Measurements from ENCODE around the gene GYG1. TPM values are rescaled to one million over a fixed set of nuclear protein-coding genes. Genes with fewer than 3 reads are reported as not detected.

The GYG1 gene
- total and polyA plus RNA-seq, 2 of the 8 experiments (the other 6 are each of a cell fraction or from before 2014, with no cell fraction given) = 19.4 to 34.2 TPM

DNA sequence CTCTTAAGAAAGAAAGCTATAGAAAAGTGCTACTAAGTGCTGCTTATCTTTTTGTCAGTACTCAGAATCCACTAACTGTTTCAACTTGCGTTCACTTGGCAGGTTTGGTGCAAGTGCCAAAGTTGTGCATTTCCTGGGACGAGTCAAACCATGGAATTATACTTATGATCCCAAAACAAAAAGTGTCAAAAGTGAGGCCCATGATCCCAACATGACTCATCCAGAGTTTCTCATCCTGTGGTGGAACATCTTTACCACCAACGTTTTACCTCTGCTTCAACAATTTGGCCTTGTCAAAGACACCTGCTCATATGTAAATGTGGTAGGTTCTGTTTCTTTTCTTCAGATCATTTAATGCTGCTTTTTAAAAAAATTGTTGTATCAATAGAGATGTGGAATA lies 32.6 kb downstream of the GYG1 start:
- Histone ChIP-seq H3K9ac (replicated peaks in 1 of 4; ENCODE audit: extremely low read depth in 1 of 4, low read depth in 3 of 4, low read length in 3 of 4) (no peak overlapping the region), H3K27me3 (replicated peaks in 1 of 4; ENCODE audit: control insufficient read depth in 3 of 4, extremely low read depth in 1 of 4, insufficient read depth in 3 of 4, low read length in 3 of 4) (no peaks in the 10 kb centered on the region), H4K91ac (replicated peaks; ENCODE audit: insufficient read length, low read length) (no peak overlapping the region), H3K4me3 (ENCODE audit: extremely low read depth in 1 of 4, insufficient read depth in 2 of 4, low read depth in 3 of 4, low read length in 4 of 4) (no peak overlapping the region), H3K4ac (replicated peaks; ENCODE audit: insufficient read length, low read depth, low read length) (no peak overlapping the region), H2AK5ac (ENCODE audit: low read depth, low read length) (no peak overlapping the region), H3K79me1 (ENCODE audit: low read depth, low read length) (no peaks in the 10 kb centered on the region), H3K23me2 (ENCODE audit: low read depth, low read length) (no peaks in the 10 kb centered on the region), H3K27ac (ENCODE audit: low read depth, low read length) (no peak overlapping the region), H2BK20ac (ENCODE audit: low read length) (no peak overlapping the region), H3K18ac (ENCODE audit: extremely low read depth, low read length) (no peak overlapping the region), H3K4me1 (replicated peaks in 1 of 4; ENCODE audit: control insufficient read depth in 3 of 4, insufficient read depth in 4 of 4, low read length in 3 of 4) (peaks cover 2 to 20% (median 15%) of the 10 kb centered on the region in 4 experiments), H4K8ac (ENCODE audit: extremely low read depth, insufficient read depth, low read length) (no peak overlapping the region), H3K36me3 (ENCODE audit: control insufficient read depth in 2 of 4, insufficient read depth in 4 of 4, low read length in 3 of 4) (peaks cover 0 to 50% (median 22%) of the 10 kb centered on the region in 4 experiments; a peak in 5 of 8 replicates), H3K14ac (ENCODE audit: insufficient read length) (no peak overlapping the region), H3K23ac (ENCODE audit: insufficient read length) (no peak overlapping the region), H2AFZ (ENCODE audit: low read length) (no peak overlapping the region), H4K20me1 (replicated peaks in 1 of 2; ENCODE audit: control insufficient read depth in 1 of 2, insufficient read depth in 2 of 2, low read length in 2 of 2) (no peaks in the 10 kb centered on the region), H3K4me2 (ENCODE audit: insufficient read depth in 1 of 2, low read depth in 2 of 2, low read length in 2 of 2) (no peak overlapping the region), H2BK120ac (replicated peaks; ENCODE audit: low read depth, low read length) (no peak overlapping the region), H3K9me3 (ENCODE audit: insufficient read depth in 2 of 2, low read depth in 1 of 2, low read length in 1 of 2) (peaks cover 17 to 20% of the 10 kb centered on the region in 2 experiments), H2BK12ac (ENCODE audit: low read depth, low read length) (no peak overlapping the region), H2BK5ac (ENCODE audit: low read depth, low read length) (no peak overlapping the region), H3K79me2 (ENCODE audit: control insufficient read depth in 1 of 2, insufficient read depth in 2 of 2, low read length in 2 of 2) (no peaks in the 10 kb centered on the region), H3K56ac (replicated peaks; ENCODE audit: insufficient read length, low read depth, low read length) (no peak overlapping the region), H4K5ac (ENCODE audit: insufficient read length, low read depth, low read length) (no peak overlapping the region), H2BK15ac (ENCODE audit: low read length) (no peak overlapping the region)
- no peak for DNase-seq (ENCODE audit: low read depth in 1 of 2, low spot score in 2 of 2)
- FAIRE-seq = no peak
- TF ChIP-seq SP2 (IDR thresholded peaks at IDR 0.05; ENCODE audit: low read length) = no peak
- TF ChIP-seq NRF1 (IDR thresholded peaks at IDR 0.05; ENCODE audit: low read depth, low read length) = no peak
- no peak for TF ChIP-seq SIX5 (IDR thresholded peaks at IDR 0.05; ENCODE audit: low read depth, low read length)
- TF ChIP-seq TAF1 (IDR thresholded peaks at IDR 0.05; ENCODE audit: low read depth, low read length) = no peak
- 89% methylated on average over 3 of the region's 3 CpGs; no CpG with 5 or more reads in 1 of the 2 experiments for WGBS, 2 experiments (ENCODE audit: extremely low coverage in 1 of 2, insufficient coverage in 1 of 2, insufficient read length in 1 of 2, insufficient replicate concordance in 2 of 2, low coverage in 1 of 2, low lambda C conversion rate in 2 of 2, missing lambda C conversion rate in 1 of 2)
- ChIA-PET POLR2A (ENCODE audit: partially characterized antibody) (no interaction called here), CTCF (ENCODE audit: partially characterized antibody) (no interaction called here)
